Measurements from ENCODE around the gene SEZ6. TPM values are rescaled to one million over a fixed set of nuclear protein-coding genes. Genes with fewer than 3 reads are reported as not detected.

The SEZ6 gene
- total and polyA plus RNA-seq, 2 donors from 2014 or later: not detected

GRCh38 chr17:28993645-28994426 lies 12.0 kb downstream of the SEZ6 start:
- Histone ChIP-seq H3K9me3 (ENCODE audit: control insufficient read depth in 2 of 3, insufficient read depth in 1 of 3, low read length in 3 of 3) (no peaks in the 10 kb centered on the region), H3K36me3 (ENCODE audit: control insufficient read depth in 2 of 3, insufficient read depth in 3 of 3, low read length in 3 of 3) (no peaks in the 10 kb centered on the region), H3K27me3 (ENCODE audit: control insufficient read depth, insufficient read depth, low read length) (no peaks in the 10 kb centered on the region), H3K4me1 (ENCODE audit: control insufficient read depth in 2 of 3, insufficient read depth in 2 of 3, low read depth in 1 of 3, low read length in 3 of 3) (peaks cover 0 to 16% (median 5%) of the 10 kb centered on the region in 3 donors), H3K27ac (ENCODE audit: low read depth in 2 of 2, low read length in 2 of 2) (no peak overlapping the region), H3K4me3 (ENCODE audit: low read length in 3 of 3) (no peak overlapping the region), H3K9ac (ENCODE audit: low read length in 3 of 3) (no peak overlapping the region)
- no peak for TF ChIP-seq CTCF (IDR thresholded peaks at IDR 0.05; ENCODE audit: borderline replicate concordance, extremely low read depth, insufficient read depth)
- intact Hi-C loops (cut with DNase I): no loop called here
- FAIRE-seq (no peak), DNase-seq (no peak)

GRCh38 chr17:28992625-28993600 lies 12.9 kb downstream of the SEZ6 start:
- Histone ChIP-seq H3K4me3 (ENCODE audit: low read length in 3 of 3) (no peak overlapping the region), H3K27ac (ENCODE audit: low read depth in 2 of 2, low read length in 2 of 2) (peak overlapping the region in 1 of 2 donors; percentile 55), H3K36me3 (ENCODE audit: control insufficient read depth in 2 of 3, insufficient read depth in 3 of 3, low read length in 3 of 3) (no peaks in the 10 kb centered on the region), H3K4me1 (ENCODE audit: control insufficient read depth in 2 of 3, insufficient read depth in 2 of 3, low read depth in 1 of 3, low read length in 3 of 3) (peaks cover 0 to 17% (median 5%) of the 10 kb centered on the region in 3 donors), H3K9me3 (ENCODE audit: control insufficient read depth in 2 of 3, insufficient read depth in 1 of 3, low read length in 3 of 3) (no peaks in the 10 kb centered on the region), H3K27me3 (ENCODE audit: control insufficient read depth, insufficient read depth, low read length) (no peaks in the 10 kb centered on the region), H3K9ac (ENCODE audit: low read length in 3 of 3) (no peak overlapping the region)
- FAIRE-seq: no peak
- no peak for DNase-seq
- no peak for TF ChIP-seq CTCF (IDR thresholded peaks at IDR 0.05; ENCODE audit: borderline replicate concordance, extremely low read depth, insufficient read depth)
- intact Hi-C loops (cut with DNase I): no loop called here

- DNase-seq (no peak), FAIRE-seq (no peak)
- H3K9ac ChIP-seq (ENCODE audit: low read length in 3 of 3): no peak overlapping the region
- H3K4me1 ChIP-seq (ENCODE audit: control insufficient read depth in 2 of 3, insufficient read depth in 2 of 3, low read depth in 1 of 3, low read length in 3 of 3): peaks cover 0 to 17% (median 5%) of the 10 kb centered on the region in 3 donors
- intact Hi-C loops (cut with DNase I): no loop called here
- no peaks in the 10 kb centered on the region for H3K27me3 ChIP-seq (ENCODE audit: control insufficient read depth, insufficient read depth, low read length)
- no peaks in the 10 kb centered on the region for H3K36me3 ChIP-seq (ENCODE audit: control insufficient read depth in 2 of 3, insufficient read depth in 3 of 3, low read length in 3 of 3)
- no peak for TF ChIP-seq CTCF (IDR thresholded peaks at IDR 0.05; ENCODE audit: borderline replicate concordance, extremely low read depth, insufficient read depth)
- no peaks in the 10 kb centered on the region for H3K9me3 ChIP-seq (ENCODE audit: control insufficient read depth in 2 of 3, insufficient read depth in 1 of 3, low read length in 3 of 3)
- no peak overlapping the region for H3K4me3 ChIP-seq (ENCODE audit: low read length in 3 of 3)
- H3K27ac ChIP-seq (ENCODE audit: low read depth in 2 of 2, low read length in 2 of 2): peak overlapping the region; percentile 9 to 34
Measured at GRCh38 chr17:28992185-28992584, 13.6 kb downstream of the SEZ6 start.
